NCI-H2107 treated with DMSO at 0.1 percent for 48 hours (cell line): ENCODE data around the gene SECTM1.

ENCODE experiments used
- DNase-seq: peaks from one replicate; lab custom pipeline; 2025; ENCODE audit not compliant: unreplicated experiment; lab: John Stamatoyannopoulos, UW

Gene SECTM1

DNA sequence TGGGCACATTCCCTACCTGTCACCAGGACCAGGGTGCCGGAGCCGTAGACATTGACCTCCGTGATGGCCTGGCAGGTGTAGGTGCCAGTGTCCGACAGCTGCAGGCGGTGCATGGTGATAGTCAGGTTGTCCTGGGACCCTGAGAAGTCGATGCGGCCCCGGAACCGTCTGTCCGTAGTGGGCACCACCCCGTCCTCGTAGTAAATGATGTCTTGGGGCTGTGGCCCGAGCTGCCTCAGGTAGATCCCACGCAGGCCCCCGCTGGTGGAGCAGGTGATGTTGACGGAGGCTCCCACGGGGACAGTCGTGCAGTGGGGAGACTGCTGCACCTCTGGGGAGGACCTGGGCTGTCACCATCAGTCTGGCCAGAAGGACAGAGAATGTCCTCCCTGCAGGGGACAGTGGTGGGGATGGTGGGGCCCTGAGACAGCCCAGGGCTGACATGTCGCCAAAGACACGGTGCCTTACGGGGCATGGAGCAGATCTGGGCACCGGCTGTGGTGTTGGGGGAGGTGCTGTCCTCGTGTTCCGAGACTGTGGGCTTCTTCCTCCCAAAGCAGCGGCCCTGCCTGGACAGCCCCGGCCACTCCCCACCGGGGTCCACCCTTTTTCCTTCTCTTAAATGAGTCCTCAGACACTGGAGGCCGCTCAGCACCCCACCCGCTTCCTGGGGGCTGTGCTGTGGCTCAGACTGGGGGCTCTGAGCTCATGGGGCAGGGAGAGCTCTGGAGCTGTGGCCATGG lies 16.7 kb downstream of the SECTM1 start:
- no peak for DNase-seq

DNA sequence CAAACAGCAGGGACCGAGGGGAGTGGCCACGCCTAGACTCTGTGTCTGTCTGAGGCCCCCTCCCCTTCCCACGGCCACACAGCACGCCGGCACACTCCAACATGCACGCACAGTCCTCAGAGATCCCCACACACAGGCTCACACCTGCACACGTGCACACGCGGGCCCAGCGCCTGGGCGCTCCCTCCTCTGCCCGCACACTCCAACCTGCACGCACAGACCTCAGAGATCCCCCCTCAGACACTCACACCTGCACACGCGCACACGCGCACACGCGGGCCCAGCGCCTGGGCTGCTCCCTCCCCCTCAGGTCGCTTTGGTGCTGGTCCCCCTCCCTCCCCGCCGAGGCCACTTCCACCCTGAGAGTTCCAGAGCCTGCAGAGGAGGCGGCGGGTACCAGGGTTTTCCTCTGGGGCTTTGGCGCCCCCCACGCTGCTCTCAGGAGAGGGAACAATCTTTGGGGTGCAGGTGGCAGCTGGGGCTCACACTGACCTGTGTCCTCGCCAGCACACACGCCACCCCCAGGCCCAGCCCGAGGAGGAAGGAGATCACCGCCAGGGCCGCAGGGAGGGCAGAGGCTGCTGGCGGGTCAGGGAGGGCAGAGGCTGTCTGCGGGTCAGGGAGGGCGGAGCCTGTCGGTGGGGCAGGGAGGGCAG lies 17.7 kb downstream of the SECTM1 start:
- no peak for DNase-seq

DNA sequence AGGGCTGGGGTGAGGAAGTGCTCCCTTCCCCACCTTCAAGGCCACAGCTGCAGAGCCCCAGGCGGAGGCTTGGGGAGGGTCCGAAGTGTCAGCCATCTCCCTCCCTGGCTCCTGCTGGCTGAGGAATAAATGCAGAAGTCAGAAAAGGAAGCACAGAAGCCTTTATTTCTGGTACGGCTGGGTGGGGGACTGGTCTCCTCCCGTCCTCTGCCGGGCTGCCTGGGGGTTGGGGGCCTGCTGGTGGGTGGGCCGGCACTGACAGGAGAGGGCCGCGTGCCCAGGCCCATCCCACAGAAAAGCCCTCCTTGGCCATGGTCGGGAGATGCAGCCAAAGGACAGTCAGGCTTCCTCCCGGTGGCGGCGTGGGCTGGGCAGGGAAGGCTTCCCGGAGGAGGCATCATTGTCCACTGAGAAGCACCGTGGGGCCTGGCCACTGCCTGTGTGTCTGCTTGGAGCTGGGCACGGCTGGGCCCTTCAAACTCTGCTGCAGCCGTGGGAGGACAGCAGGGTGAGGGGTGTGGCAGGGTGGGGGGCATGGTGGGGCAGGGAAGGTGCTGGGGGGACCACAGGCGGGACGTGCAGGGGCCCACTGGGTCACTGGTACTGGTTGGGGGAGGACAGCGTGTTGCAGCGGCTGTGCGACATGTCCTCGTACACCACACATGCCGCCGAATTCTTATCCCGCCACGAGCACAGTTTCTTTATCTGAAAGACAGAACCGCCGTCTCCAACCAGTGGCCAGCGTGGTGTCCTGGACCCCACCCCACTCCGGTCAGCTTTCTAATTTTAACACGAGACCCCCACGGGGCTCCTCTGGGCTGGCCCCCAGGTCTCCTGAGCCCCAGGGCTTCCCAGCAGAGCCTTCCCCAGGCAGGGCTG lies 18.6 kb downstream of the SECTM1 start:
- DNase-seq: no peak

GRCh38 chr17:82314012-82314726 lies 19.4 kb downstream of the SECTM1 start:
- no peak for DNase-seq

GRCh38 chr17:82313195-82314011 lies 20.2 kb downstream of the SECTM1 start:
- DNase-seq: no peak

- DNase-seq: no peak
These were observed 21.6 kb downstream of the SECTM1 start for GRCh38 chr17:82311971-82312370.

DNA sequence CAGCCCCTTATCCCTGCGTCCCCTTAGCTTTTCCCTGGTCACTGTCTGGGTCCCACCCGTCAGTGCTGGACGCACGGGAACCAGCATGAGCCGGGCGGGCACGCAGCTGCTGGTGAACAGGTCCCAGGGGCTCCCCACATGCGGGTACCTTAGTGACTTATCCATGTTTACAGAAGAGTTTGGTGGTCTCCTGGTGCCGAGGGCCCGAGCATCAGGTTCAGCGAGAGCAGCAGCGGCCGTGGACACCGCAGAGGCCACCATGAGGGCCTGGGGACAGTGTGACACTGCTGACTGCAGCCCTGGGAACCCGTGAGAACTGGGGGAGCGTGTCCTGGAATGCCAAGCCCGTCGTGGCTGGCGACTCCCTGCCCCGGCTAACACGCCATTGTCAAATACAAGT lies 22.7 kb downstream of the SECTM1 start:
- DNase-seq: no peak

DNA sequence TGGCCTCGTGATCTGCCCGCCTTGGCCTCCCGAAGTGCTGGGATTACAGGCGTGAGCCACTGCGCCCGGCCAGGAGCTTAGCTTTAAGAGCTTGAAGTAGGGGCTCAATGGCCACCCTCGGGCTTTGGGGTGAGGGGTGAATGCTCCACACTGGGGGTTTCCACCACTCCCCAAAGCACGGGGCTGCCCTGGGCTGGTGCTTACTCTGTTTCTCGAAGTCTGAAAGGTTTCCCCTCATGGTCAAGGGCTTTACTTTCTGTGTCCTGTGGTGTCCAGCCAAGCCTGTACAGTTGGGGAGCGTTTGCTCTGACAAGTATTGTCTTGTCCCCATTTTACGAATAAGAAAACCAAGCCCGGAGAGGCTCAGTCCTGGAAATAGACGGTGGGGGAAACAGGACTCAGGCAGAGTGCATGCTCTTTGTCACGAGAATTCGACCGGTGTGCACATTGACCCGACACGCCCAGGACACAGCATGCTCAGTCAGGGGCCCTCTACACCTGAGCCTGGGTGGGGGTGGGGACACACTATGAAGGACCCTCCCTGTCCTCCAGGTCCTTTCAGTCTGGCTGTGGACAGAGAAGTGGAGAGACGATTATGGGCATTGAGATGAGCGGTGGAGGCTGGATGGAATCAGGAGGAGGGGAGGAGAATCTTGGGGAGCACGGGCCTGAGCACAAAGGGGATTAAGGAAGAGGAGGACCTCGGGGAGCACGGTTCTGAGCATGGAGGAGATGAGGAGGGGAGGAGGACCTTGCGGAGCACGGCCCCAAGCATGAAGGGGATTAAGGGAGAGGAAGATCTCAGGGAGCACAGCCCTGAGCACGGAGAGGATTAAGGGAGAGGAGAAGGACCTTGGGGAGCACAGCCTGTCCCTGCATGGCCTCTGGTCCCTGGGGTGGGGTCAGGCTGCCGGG lies 23.7 kb downstream of the SECTM1 start:
- DNase-seq: no peak

DNA sequence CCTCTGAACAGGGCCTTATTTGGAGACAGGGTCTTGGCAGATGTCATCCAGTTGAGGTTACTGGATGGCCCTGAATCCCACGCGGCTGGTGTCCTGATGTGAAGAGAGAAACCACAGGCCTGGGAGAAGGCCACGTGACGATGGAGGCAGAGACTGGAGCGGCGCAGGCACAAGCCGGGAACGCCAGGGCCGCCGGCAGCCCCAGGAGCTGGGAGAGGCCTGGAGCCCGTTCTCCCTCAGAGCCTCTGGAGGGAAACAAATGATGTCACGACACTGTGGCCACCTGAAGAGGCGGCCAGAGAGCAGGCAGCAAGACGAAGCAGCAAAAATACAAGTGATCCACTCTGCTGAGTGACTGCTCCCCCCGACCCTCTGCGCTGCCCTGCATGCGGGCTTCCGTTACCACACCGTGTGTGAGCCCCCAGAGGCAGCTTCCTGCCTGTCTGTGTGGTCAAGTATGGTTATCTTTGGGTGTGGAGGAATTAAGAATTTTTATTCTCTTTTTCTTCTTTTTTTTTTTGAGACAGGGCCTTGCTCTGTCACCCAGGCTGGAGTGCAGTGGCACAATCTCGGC lies 27.8 kb downstream of the SECTM1 start:
- DNase-seq: no peak

DNA sequence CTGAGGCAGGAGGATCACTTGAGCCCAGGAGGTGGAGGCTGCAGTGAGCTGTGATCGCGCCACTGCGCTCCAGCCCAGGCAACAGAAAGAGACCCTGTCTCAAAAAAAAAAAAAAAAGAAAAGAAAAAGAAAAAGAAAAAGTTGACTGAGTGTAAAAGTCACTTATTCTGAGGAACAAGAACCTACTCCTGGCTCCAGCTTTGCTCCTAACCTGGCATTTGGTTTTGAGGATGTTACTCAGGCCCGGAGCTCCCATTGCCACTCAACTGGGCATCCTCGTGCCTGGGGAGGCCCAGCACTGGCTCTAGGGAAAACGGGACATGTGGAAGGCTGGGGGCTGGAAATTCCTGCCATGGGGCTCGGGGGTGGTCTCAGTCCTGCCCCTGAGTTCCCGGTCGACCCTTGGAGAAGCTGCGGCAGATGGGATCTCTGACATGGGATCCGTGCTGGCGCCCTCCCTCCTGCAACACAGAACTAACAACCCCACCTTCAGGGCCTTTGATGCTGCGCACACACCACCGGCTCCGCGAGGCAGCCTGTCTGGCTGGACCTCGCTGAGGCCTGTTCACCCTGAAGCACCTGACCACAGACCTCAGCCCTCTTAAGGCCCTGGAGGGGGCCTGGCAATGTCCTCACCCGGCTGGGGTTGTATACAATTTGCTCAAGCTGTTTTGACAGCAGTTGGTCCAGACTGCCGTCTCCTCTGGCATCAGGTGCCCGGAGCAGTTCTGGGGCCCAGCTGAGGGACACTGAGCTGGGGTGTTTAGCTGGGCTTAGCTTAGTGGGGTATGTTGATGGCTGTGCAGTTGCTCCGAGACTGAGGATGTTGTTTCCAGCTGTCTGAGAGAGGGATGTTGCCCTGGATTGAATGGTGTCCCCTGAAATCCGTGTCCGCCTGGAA lies 28.5 kb downstream of the SECTM1 start:
- no peak for DNase-seq

GRCh38 chr17:82303944-82304808 lies 29.4 kb downstream of the SECTM1 start:
- no peak for DNase-seq

GRCh38 chr17:82302991-82303943 lies 30.3 kb downstream of the SECTM1 start:
- DNase-seq: no peak

- DNase-seq: no peak
These were observed 31.0 kb downstream of the SECTM1 start for GRCh38 chr17:82302568-82302963.

- DNase-seq: no peak
These were observed 31.5 kb downstream of the SECTM1 start for GRCh38 chr17:82301916-82302567.

DNA sequence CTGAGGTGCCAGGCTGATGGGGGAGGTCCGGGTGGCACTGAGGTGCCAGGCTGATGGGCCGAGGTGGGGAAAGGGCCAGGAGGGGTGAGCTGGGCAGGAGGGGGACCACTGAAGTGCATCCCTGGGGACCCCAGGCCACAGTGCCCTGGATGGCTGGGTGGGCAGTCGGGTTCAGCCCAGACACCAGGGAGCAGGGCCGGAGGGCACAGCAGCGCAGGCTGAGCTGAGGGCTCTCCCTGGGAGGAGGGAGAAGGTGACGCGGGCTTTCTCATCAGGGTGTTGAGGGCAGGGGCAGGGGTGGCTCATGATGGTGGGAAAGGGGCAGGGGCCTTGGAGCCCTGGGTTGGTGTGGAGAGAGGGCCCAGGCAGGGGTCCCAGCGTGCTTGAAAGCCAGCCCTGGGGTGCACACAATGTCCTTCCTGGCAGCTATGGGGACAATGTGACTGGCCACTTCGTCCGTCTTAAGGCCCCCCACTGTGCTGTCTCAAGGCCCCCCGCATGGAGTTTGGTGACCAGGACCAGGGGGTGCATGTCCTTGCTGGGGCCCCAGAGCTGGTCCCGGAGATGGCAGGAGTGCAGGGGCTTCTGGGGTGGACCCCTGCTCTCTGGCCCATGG lies 32.2 kb downstream of the SECTM1 start:
- no peak for DNase-seq
